IPS-NIHi11 (cell line): Measurements from ENCODE around the gene TTC9B.

Source experiments
- DNase-seq: peaks from one replicate; pipeline ENCODE4 v3.0.0; 2012; ENCODE audit warnings: mixed read lengths, low spot score

TTC9B gene

GRCh38 chr19:40247735-40248262, 29.6 kb upstream of the TTC9B start:
- no peak for DNase-seq

DNA sequence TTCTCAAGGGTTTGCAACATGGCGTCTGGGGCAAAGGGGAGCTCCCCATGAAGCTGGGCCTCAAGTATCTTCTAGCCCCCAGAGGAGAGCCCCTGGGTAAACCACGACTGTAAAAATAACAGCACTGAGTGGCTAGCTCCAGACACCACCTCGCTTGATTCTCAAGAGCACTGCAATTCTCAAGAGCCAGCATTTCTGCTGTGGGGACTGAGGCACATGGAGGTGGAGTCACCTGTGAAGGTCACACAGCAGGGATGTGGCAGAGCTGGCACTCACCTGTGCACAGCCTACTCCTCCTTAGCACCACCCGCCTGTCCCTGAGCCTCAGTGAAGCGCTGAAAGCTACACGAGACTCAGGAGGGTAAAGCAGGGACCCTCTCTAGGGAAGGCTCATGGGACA, 29.0 kb upstream of the TTC9B start:
- no peak for DNase-seq

- DNase-seq, result no peak
Observed at GRCh38 chr19:40246292-40247073, 28.3 kb upstream of the TTC9B start.

DNA sequence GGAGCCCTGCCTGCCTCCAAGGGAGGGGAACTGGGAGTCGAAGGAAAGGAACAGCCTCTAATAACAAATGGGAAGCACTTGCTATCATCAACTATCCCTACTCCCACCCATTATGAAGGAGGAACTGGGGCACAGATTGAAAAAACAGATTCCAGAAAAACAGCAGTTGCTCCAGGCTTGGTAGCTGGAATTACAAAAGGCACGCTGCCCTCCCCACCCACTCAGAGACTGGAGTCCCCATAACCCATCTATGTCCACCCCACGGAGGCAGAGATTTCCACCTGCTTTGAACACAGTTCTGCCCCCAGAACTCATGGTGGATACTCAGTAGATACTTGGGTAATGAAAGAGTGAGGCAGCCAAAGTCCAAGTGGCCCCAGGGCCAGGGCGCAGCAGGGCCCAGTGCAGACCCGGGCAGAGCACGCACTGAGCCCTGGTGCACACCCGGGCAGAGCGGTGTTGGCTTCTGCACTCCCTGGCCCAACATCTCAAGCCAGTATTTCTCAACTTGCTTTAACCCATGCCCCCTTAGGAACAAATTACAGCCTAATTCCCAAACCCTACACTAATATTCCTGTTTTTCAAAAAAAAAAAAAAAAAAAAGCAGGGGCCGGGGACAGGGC, 27.4 kb upstream of the TTC9B start:
- no peak for DNase-seq

DNA sequence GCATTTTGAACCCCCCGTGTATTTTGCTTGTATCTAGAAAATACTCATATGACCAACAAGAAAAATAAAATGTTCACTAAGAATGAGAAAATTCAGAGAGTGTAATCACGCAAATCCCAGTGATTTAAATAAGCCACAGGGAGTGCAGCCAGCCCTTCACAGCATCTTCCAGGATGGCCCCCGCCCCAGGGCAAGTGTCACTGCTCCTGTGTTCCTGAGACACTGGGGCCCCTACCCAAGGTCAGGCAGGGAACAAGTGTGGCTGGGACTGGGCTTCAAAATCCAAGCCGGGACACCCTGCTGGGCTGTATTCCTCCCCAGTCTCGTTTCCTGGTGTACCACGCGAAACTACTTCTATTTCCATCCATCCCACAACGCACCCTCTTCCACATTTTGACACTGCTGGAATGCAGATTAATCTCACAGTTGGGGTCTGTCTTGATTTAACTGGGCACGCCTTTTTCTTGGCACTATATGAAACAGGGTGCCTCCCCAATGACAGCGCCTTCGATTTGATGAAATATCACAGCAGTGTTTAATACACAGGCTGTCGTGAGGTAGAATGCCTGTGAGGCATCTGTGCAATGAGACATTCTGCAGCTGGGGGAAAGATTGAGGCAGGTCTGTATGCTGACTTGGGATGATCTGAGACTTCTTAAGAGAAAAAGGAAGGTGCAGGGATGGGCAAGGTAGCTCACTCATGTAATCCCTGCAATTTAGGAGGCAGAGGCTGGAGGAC, 26.6 kb upstream of the TTC9B start:
- no peak for DNase-seq

- no peak for DNase-seq
Observed at GRCh38 chr19:40243181-40243580, 25.0 kb upstream of the TTC9B start.

GRCh38 chr19:40242480-40242879, 24.3 kb upstream of the TTC9B start:
- no peak for DNase-seq

DNA sequence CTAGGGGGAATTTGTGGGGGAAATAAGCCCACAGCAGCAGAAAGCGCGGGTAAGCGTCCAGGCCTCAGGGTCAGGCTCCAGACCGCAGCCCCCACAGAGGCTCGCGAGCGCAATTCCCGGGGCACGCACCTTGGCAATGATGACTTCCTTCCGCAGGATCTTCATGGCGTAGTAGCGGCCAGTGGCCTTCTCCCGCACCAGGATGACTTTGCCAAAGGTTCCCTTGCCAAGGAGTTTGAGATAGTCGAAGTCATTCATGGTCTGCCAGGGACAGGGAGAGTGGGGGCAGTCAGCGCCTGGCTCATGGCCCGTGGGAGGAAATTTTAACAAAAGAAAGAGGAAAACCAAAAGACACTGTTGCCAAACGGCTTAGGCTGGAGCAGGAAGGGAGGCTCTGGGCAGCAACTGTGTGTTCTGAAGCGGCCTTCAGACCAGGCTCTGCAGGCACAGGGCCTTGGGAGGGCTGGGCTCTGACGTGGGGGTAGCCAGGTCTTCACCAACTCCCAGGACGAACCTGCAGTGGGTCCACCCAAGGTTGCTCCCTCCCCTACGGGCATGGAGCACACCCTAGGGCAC, 23.7 kb upstream of the TTC9B start:
- no peak for DNase-seq

DNA sequence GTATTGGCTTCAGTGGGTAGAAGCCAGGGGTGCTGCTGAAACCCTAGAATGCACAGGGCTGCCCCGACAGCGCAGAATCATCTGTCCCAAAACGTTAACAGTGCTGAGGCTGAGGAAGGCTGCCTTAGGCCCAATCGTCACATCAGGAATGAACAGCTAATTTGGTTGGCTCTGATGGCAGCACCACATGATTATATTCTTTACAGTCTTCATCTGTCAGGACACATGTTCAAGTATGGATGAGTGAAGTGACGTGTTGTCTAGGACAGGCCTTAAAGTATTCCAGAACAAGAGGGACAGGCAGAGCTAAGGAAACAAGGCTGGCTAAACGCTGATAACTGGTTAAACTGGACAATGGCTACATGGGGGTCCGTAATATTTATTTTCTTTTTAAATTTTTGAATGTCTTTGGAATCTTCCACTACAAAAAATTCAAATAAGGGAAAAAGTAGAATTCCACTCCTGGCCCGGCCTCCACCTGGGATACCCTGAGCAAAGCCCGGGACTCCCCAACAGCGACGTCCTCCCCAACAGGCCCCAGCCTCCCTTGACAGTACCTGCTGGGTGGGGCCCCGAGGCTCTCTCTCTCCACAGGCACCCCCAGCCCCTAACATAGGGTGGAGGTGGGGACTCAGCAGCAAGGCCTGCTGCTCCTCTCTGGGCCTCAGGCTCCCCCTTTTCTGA, 23.1 kb upstream of the TTC9B start:
- DNase-seq, result no peak

GRCh38 chr19:40240332-40240731, 22.1 kb upstream of the TTC9B start:
- no peak for DNase-seq

DNA sequence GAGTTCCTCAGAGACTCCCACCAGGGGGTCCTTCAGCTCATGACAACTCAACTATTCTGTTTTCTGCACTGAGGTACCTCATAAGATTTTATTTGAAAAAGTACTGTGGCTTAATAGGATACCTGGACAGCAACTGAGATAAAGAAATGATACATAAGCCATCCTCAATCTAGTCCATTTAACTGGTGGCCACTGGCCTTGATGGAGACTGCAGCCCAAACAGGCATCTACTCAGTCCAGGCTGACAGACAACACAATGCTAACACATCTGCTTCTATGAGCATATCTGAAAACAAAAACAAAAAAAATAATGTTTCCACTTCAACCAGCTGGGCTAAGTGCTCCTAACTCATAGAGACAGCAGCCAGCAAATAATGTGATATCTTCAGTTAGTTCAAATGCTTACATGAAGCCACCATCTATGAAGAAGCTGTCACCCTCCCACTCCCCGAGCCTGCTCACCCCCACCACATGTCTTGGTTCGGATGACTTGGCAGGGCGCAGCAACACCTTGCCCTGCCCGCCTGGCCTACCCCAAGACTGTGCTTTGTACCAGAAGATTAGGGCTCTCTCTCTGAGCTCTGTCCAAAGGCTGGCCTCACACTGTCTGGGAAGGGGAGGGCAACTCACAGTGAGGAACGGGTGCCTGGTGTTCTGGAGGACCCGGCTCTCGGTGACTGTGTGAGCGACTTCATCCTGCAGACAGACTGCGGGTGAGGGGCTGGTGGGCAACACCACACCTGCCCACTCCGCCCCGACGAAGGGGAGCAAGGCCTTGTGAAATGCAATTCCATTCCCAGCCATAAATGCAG, 21.4 kb upstream of the TTC9B start:
- DNase-seq, result no peak

GRCh38 chr19:40238775-40239174, 20.6 kb upstream of the TTC9B start:
- no peak for DNase-seq

GRCh38 chr19:40237791-40238190, 19.6 kb upstream of the TTC9B start:
- no peak for DNase-seq

DNA sequence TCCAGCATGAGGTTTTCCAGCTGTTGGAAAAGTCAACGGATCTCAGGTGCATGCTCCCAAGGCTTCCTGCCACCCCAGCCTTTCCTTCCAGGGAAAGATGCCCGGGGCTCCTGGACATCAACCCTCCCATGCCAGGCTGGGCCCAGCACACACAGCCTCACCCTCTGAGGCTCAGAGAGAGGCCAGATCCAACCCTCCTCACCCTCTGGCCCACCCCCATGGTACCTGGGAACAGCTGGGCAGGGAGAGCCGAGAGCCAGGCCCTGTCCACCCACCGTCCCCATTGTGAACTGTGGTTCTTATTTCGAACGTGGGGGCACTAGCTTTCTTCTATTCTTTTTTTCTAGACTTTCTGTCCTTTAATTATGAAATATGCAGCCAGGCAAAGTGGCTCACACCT, 18.2 kb upstream of the TTC9B start:
- DNase-seq, result no peak

DNA sequence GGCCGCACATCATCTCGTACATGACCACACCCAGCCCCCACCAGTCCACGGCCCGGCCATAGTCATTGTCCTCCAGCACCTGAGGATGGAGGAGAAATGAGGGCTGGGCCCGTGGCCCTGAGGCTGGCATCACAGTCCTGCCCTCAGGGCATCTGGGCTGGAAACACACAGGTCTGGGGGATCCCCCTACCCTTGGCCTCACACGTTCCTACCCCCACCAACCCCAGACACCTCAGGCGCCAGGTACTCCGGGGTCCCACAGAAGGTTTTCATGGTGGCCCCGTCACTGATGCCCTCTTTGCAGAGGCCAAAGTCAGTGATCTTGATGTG, 17.8 kb upstream of the TTC9B start:
- DNase-seq, result no peak

DNA sequence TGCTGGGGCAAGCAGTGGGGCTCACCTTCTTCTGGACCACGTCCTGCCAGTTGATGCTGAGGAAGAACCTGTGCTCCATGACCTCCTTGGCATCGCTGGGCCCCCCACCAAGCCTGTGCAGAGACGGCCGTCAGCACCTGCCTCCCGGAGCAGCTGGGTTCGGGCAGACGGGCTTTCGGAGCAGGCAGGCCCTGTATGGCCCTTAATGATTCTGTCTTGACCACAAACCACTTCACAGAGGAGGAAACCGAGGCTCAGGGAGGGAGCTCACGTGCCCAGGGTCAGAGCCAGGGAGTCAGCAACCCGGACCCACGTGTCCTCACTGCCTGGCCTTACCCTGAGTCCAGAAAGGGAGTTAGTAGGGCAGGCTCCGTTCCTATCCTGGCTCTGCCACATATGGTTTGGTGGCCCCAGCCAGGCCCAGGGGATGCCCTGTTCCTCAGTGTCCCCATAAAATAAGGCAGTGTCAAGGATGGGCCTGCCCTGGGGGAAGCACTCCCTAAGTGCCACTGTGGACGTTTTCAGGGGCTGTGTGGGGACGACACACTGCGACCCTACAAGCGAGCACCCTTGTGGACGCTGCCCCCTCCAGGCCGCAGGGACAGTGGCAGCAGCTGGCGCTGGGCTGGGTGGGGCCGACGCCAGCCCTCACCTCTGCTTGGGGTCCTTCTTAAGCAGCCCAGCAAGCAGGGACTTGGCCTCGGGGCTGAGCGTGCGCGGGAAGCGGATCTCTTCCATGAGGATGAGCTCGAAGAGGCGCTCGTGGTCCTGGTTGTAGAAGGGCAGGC, 17.2 kb upstream of the TTC9B start:
- peak; percentile 82 for DNase-seq

DNA sequence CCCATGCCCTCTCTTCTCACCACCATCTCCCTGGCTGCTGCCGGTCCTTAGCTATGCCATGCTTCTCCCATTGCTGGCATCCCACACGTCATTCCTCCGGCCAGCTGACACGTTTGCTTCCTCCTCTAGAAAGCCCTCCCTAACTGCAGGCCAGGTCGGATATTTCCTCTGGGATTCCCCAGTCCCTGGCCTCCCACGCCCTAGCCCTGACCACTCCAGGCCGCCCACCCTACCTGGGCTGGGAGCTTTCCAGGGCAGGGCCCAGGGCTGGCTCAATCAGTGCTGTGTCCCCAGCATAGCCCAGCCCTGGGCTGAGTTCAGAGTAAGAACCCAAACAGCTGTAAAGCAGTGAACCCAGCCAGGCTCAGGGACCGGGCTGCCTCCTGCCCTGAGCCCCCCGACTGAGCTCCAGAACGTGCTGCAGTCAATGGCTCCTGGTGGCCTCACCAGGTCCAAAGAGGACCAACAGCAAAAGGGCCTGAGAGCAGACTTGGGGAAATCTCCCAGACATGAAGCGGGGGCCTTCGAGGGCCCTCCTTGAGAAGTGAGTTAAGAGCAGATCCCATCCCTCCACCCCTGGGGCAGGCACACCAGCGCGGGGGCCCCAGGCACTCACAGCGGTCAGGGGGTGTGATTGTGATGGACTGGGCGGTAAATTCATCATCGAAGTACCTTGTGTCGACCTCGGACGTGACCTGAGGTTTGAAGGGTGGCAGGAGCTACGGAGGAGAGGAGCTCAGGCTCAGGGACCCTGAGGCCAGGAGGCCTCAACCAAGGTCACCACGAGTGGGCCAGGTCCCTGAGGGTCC, 16.4 kb upstream of the TTC9B start:
- no peak for DNase-seq

- DNase-seq, result no peak
Observed at GRCh38 chr19:40233811-40234389, 15.7 kb upstream of the TTC9B start.
